SK-N-SH (cell line): ENCODE data around the gene PITPNB.

ENCODE experiments used
- CTCF ChIP-seq: fragments of 200-600 bp; sonication (generic); IDR thresholded peaks from 2 replicates; pipeline ENCODE4 v1.6.1; 2017; ENCODE audit warnings: antibody characterized with exemption, mild to moderate bottlenecking, moderate library complexity
- EP300 ChIP-seq, 2 experiments: IDR thresholded peaks; 2 replicates each; pipeline versions ENCODE4 v1.4.0 to v1.6.1; 2012; ENCODE audit warnings: borderline replicate concordance in 1 of 2, low read depth in 1 of 2, low read length in 1 of 2
- EZH2phosphoT487 ChIP-seq: fragments of 200-600 bp; sonication (generic); IDR thresholded peaks from 2 replicates; pipeline ENCODE4 v1.6.1; 2017; ENCODE audit warnings: low read depth, mixed run types, mild to moderate bottlenecking, antibody characterized with exemption, moderate library complexity, borderline replicate concordance
- GABPA ChIP-seq: IDR thresholded peaks from 2 replicates; pipeline ENCODE4 v1.4.0; 2012; ENCODE audit warnings: low read depth, mild to moderate bottlenecking
- IRF3 ChIP-seq: fragments of 150-350 bp; IDR thresholded peaks from 2 replicates; pipeline ENCODE4 v1.6.1; 2016; ENCODE audit warnings: mild to moderate bottlenecking, low read depth, low read length
- MAX ChIP-seq: IDR thresholded peaks from 2 replicates; pipeline ENCODE4 v1.4.0; 2012; ENCODE audit warnings: low read depth
- RAD21 ChIP-seq: IDR thresholded peaks from 2 replicates; pipeline ENCODE4 v1.6.1; 2012; ENCODE audit warnings: mild to moderate bottlenecking, low read length
- REST ChIP-seq: IDR thresholded peaks from 2 replicates; pipeline ENCODE4 v1.6.1; 2012; ENCODE audit warnings: mild to moderate bottlenecking, low read depth, low read length, moderate library complexity
- RXRA ChIP-seq: IDR thresholded peaks from 2 replicates; pipeline ENCODE4 v1.4.0; 2012; ENCODE audit warnings: low read depth, mild to moderate bottlenecking, borderline replicate concordance
- SMC3 ChIP-seq: IDR thresholded peaks from 2 replicates; pipeline ENCODE4 v1.6.1; 2012; ENCODE audit warnings: low read depth, low read length, improper control_type of control experiment
- TCF12 ChIP-seq: IDR thresholded peaks from 2 replicates; pipeline ENCODE4 v1.4.0; 2012
- USF1 ChIP-seq: IDR thresholded peaks from 2 replicates; pipeline ENCODE4 v1.4.0; 2012; ENCODE audit warnings: low read depth, borderline replicate concordance
- USF2 ChIP-seq: fragments of 150-350 bp; IDR thresholded peaks from 2 replicates; pipeline ENCODE4 v1.6.1; 2017; ENCODE audit warnings: antibody characterized with exemption, low read length, low read depth, borderline replicate concordance

- TF ChIP-seq GABPA: no peak
- TF ChIP-seq RXRA: no peak
- no peak for TF ChIP-seq CTCF
- TF ChIP-seq REST: no peak
- TF ChIP-seq IRF3: no peak
- no peak for TF ChIP-seq EZH2phosphoT487
- no peak for TF ChIP-seq SMC3
- no peak for TF ChIP-seq EP300 (IDR thresholded peaks at IDR 0.05; ENCODE audit: borderline replicate concordance in 1 of 2, low read depth in 1 of 2, low read length in 1 of 2)
- no peak for TF ChIP-seq USF2
- no peak for TF ChIP-seq TCF12
- no peak for TF ChIP-seq MAX
- no peak for TF ChIP-seq RAD21
- TF ChIP-seq USF1: no peak
These were observed 116.5 kb downstream of the PITPNB start for GRCh38 chr22:27802346-27803073.
